GM12878 (cell line): ENCODE data around the gene CCSER1. TPM values are rescaled to one million over a fixed set of nuclear protein-coding genes. Genes with fewer than 3 reads are reported as not detected.

ENCODE experiments used
- ATAC-seq: fragments of 200-7000 bp; cut with Tn5 transposase; 3 replicates; pipeline ENCODE4 v1.9.1; 2020; ENCODE audit warnings: mild to moderate bottlenecking, moderate library complexity
- BruUV-seq: library from RNA; stranded (reverse); fragments of 400-500 nt; replicated peaks from 2 replicates; lab custom pipeline; 2021; lab: Mats Ljungman, UMichigan
- CTCF ChIA-PET: fragments of 300-600 bp; sonication (Branson Sonifier 250); formaldehyde crosslinking; extraction: SDS; loops from one replicate; lab custom pipeline; 2021; ENCODE audit warnings: inconsistent platforms; lab: Yijun Ruan, JAX
- POLR2A ChIA-PET: fragments of 350-600 bp; formaldehyde crosslinking; extraction: SDS; loops from one replicate; lab custom pipeline; 2021; ENCODE audit warnings: inconsistent platforms; lab: Charles Lee
- RAD21 ChIA-PET: fragments of 300-600 bp; sonication (Branson Sonifier 250); formaldehyde crosslinking; loops from one replicate; lab custom pipeline; 2023; ENCODE audit warnings: antibody characterized with exemption; ENCODE audit not compliant: unreplicated experiment; lab: Charles Lee
- SMC1A ChIA-PET: fragments of 300-600 bp; sonication (Branson Sonifier 250); formaldehyde crosslinking; loops from one replicate; lab custom pipeline; 2023; ENCODE audit not compliant: unreplicated experiment, uncharacterized antibody; lab: Charles Lee
- DNase-seq: peaks from one replicate; pipeline ENCODE4 v3.0.0-alpha.2; 2011; ENCODE audit warnings: low read depth, low spot score
- FAIRE-seq: peaks from 3 replicates; lab custom pipeline; 2011; peaks lifted over from hg19 to GRCh38; lab: Jason Lieb, UNC
- H2AFZ ChIP-seq: 2 replicates; pipeline ENCODE4 v1.6.0; 2011; ENCODE audit warnings: low read depth, low read length, control low read depth; ENCODE audit not compliant: control insufficient read depth
- H3K27ac ChIP-seq: 2 replicates; pipeline ENCODE4 v1.5.1; 2011; ENCODE audit warnings: control low read depth; ENCODE audit not compliant: control insufficient read depth, insufficient read depth
- H3K27me3 ChIP-seq, 2 experiments: replicated peaks in 1 of 2; 2 replicates each; pipeline versions ENCODE4 v1.6.0 to v1.6.1; 2011; ENCODE audit warnings: low read length in 1 of 2; ENCODE audit not compliant: control insufficient read depth in 2 of 2, insufficient read depth in 2 of 2
- H3K36me3 ChIP-seq, 2 experiments: 2 replicates each; pipeline ENCODE4 v1.5.1; 2011; ENCODE audit warnings: low read length in 1 of 2; ENCODE audit not compliant: control insufficient read depth in 2 of 2, insufficient read depth in 2 of 2
- H3K4me1 ChIP-seq: 2 replicates; pipeline ENCODE4 v1.6.1; 2011; ENCODE audit warnings: mild to moderate bottlenecking, low read length, moderate library complexity, mixed read lengths; ENCODE audit not compliant: control insufficient read depth, insufficient read depth
- H3K4me2 ChIP-seq: 2 replicates; pipeline ENCODE4 v1.6.0; 2011; ENCODE audit warnings: control low read depth; ENCODE audit not compliant: control insufficient read depth, insufficient read depth
- H3K4me3 ChIP-seq: fragments of 200-600 bp; sonication (generic); 2 replicates; pipeline ENCODE4 v1.5.1; 2016
- H3K79me2 ChIP-seq: 2 replicates; pipeline ENCODE4 v1.6.0; 2011; ENCODE audit warnings: low read length; ENCODE audit not compliant: control insufficient read depth, insufficient read depth
- H3K9ac ChIP-seq: 2 replicates; pipeline ENCODE4 v1.8.0; 2011; ENCODE audit warnings: low read length, control low read depth, mixed read lengths; ENCODE audit not compliant: control insufficient read depth, insufficient read depth
- H3K9me3 ChIP-seq: replicated peaks from 3 replicates; pipeline ENCODE4 v1.5.1; 2011; ENCODE audit warnings: mild to moderate bottlenecking, low read length; ENCODE audit not compliant: control insufficient read depth, insufficient read depth
- H4K20me1 ChIP-seq: 2 replicates; pipeline ENCODE4 v1.6.0; 2011; ENCODE audit not compliant: control insufficient read depth, insufficient read depth
- BCL11A ChIP-seq: IDR thresholded peaks from 2 replicates; pipeline ENCODE4 v1.6.1; 2011; ENCODE audit warnings: low read depth, low read length
- EP300 ChIP-seq, 2 experiments: fragments of 150-350 bp in 1 of 2; IDR thresholded peaks; 2 replicates each; pipeline ENCODE4 v1.6.1; 2011 to 2012; ENCODE audit warnings: low read depth in 2 of 2, low read length in 2 of 2, borderline replicate concordance in 1 of 2, improper control_type of control experiment in 1 of 2, inconsistent platforms in 1 of 2; ENCODE audit not compliant: control insufficient read depth in 1 of 2
- FOXM1 ChIP-seq: IDR thresholded peaks from 2 replicates; pipeline ENCODE4 v1.6.1; 2012; ENCODE audit warnings: low read depth, mild to moderate bottlenecking, inconsistent platforms, low read length, moderate library complexity
- IRF4 ChIP-seq: IDR thresholded peaks from 2 replicates; pipeline ENCODE4 v1.6.1; 2011; ENCODE audit warnings: low read depth, low read length
- JUNB ChIP-seq: IDR thresholded peaks from 2 replicates; pipeline ENCODE4 v1.6.1; 2016; ENCODE audit warnings: antibody characterized with exemption, mild to moderate bottlenecking
- JUND ChIP-seq: IDR thresholded peaks from 2 replicates; pipeline ENCODE4 v1.6.1; 2012; ENCODE audit warnings: low read depth, mild to moderate bottlenecking, low read length, improper control_type of control experiment, moderate library complexity
- MYC ChIP-seq: IDR thresholded peaks from 2 replicates; pipeline ENCODE4 v1.6.1; 2011; ENCODE audit warnings: mild to moderate bottlenecking, low read length, moderate library complexity, inconsistent platforms; ENCODE audit not compliant: insufficient read depth, insufficient replicate concordance, insufficient read length, severe bottlenecking
- SIX5 ChIP-seq: IDR thresholded peaks from 2 replicates; pipeline ENCODE4 v1.6.1; 2011; ENCODE audit warnings: mild to moderate bottlenecking, low read depth, low read length, moderate library complexity; ENCODE audit not compliant: severe bottlenecking
- STAT3 ChIP-seq: IDR thresholded peaks from 2 replicates; pipeline ENCODE4 v1.6.1; 2011; ENCODE audit warnings: low read depth, low read length, improper control_type of control experiment
- YY1 ChIP-seq: IDR thresholded peaks from 2 replicates; pipeline ENCODE4 v1.6.1; 2011; ENCODE audit warnings: low read depth, mild to moderate bottlenecking, low read length
- ZNF217 ChIP-seq: fragments of 450-650 bp; IDR thresholded peaks from 2 replicates; pipeline ENCODE4 v1.6.1; 2017; ENCODE audit warnings: antibody characterized with exemption, mild to moderate bottlenecking
- WGBS: methylation state at CpG from one replicate; pipeline ENCODE4 v1.1.6; 2016; ENCODE audit warnings: low lambda C conversion rate; ENCODE audit not compliant: insufficient replicate concordance, insufficient coverage; ENCODE audit errors: missing lambda C conversion rate; 5-methylcytosine and 5-hydroxymethylcytosine counted together
- in situ Hi-C: fragments of 300-500 bp; cut with MboI; formaldehyde crosslinking; loops from 9 replicates; pipeline ENCODE4 v1.14.3; 2018; ENCODE audit warnings: mixed read lengths
- intact Hi-C: fragments of 100-400 bp; cut with micrococcal nuclease; formaldehyde crosslinking; loops from one replicate; pipeline ENCODE4 v1.14.2; 2022; ENCODE audit not compliant: unreplicated experiment
- polyA plus RNA-seq, 11 experiments: library from polyadenylated mRNA; depleted of rRNA in 4 of 11; unstranded in 6 of 11; stranded (reverse) in 5 of 11; fragments of >200 nt; fragmentation: Nextera tagmentation in 4 of 11; fragmentation: Illumina TruSeq in 1 of 11; extraction: Ambion mirVana in 4 of 11; extraction: Trizol in 1 of 11; gene quantifications; 1 replicate in 1 of 11; 2 replicates in 10 of 11; pipeline versions ENCODE4 v1.2.1 to v1.2.3, GENCODE V29; 2011 to 2016; ENCODE audit warnings: inconsistent platforms in 2 of 11, missing spikeins in 2 of 11, low read depth in 1 of 11
- total RNA-seq, 4 experiments: library from RNA; depleted of rRNA in 3 of 4; stranded (reverse); fragments of >200 nt in 3 of 4; fragmentation: Illumina TruSeq in 1 of 4; extraction: Trizol in 1 of 4; gene quantifications; 2 replicates each; pipeline versions ENCODE4 v1.2.1 to v1.2.3, GENCODE V29; 2013 to 2021

CCSER1 gene
- total and polyA plus RNA-seq, 10 of the 15 experiments (the other 5 are each of a cell fraction or from before 2014, with no cell fraction given), result 0.22 to 2.7 (median 1.0) TPM

- ATAC-seq, result no peak
- H3K4me3 ChIP-seq, result no peak overlapping the region
- H4K20me1 ChIP-seq, result no peaks in the 10 kb centered on the region
- H3K79me2 ChIP-seq, result no peaks in the 10 kb centered on the region
- FAIRE-seq, result no peak
- in situ Hi-C loops, result no loop called here
- no peaks in the 10 kb centered on the region for H3K9me3 ChIP-seq
- POLR2A ChIA-PET, result no interaction called here
- no peak overlapping the region for H3K9ac ChIP-seq
- H2AFZ ChIP-seq, result no peak overlapping the region
- no peaks in the 10 kb centered on the region for H3K36me3 ChIP-seq
- no peak for TF ChIP-seq BCL11A
- no peak for TF ChIP-seq MYC
- no peak for TF ChIP-seq JUND
- TF ChIP-seq STAT3, result no peak
- no peak for TF ChIP-seq ZNF217
- TF ChIP-seq EP300 (IDR thresholded peaks at IDR 0.05; ENCODE audit: borderline replicate concordance in 1 of 2, control insufficient read depth in 1 of 2, low read depth in 2 of 2, low read length in 2 of 2), result no peak
- no peak for TF ChIP-seq SIX5
- no peak for TF ChIP-seq YY1
- TF ChIP-seq IRF4, result no peak
- no peak for TF ChIP-seq FOXM1
- no peak for TF ChIP-seq JUNB
- H3K27me3 ChIP-seq, result no peaks in the 10 kb centered on the region
- H3K27ac ChIP-seq, result no peak overlapping the region
- DNase-seq, result no peak
- RAD21 ChIA-PET, result no interaction called here
- 2% methylated on average over 2 of the region's 2 CpGs for WGBS
- intact Hi-C loops, result no loop called here
- BruUV-seq, result no TSS peak
- CTCF ChIA-PET, result no interaction called here
- SMC1A ChIA-PET, result interaction anchor here (1.3 kb wide), 1 partner anchor 8 kb away, joined by 6 read pairs; no protein-coding TSS in a partner anchor
- no peak overlapping the region for H3K4me2 ChIP-seq
- H3K4me1 ChIP-seq, result no peaks in the 10 kb centered on the region
Observed at GRCh38 chr4:90198086-90198847, 71.1 kb downstream of the CCSER1 start.
